GM10248 (cell line): ENCODE results near the gene ACY1.

Experiments used
- CTCF ChIA-PET: fragments of 300-600 bp; sonication (Branson Sonifier 250); formaldehyde crosslinking; extraction: SDS; loops from one replicate; lab custom pipeline; 2021; ENCODE audit warnings: antibody characterized with exemption; lab: Yijun Ruan, JAX
- POLR2A ChIA-PET: fragments of 350-650 bp; sonication (Branson Sonifier 250); formaldehyde crosslinking; extraction: SDS; loops from one replicate; lab custom pipeline; 2020; ENCODE audit warnings: antibody characterized with exemption; lab: Yijun Ruan, JAX
- DNase-seq: peaks from one replicate; pipeline ENCODE4 v3.0.0; 2012; ENCODE audit errors: extremely low spot score
- TF ChIP-seq, protein P1 (sequence below): IDR thresholded peaks from 2 replicates; pipeline ENCODE4 v1.5.1; 2012; ENCODE audit warnings: mild to moderate bottlenecking, low read depth; ENCODE audit errors: extremely low read depth, missing control alignments, control extremely low read depth

The ACY1 gene

GRCh38 chr3:51994530-51994929, 11.2 kb downstream of the ACY1 start:
- ChIA-PET CTCF (interaction anchor here (0.6 to 4.3 kb wide), 7 partner anchors 10 to 226 kb away, joined by 3 to 19 read pairs (median 7); partner anchors contain the start of genes ABHD14A, ABHD14B, ACY1 and RRP9), POLR2A (interaction anchor here (3.4 kb wide), 1 partner anchor 11 kb away, joined by 30 read pairs; the partner anchor contains the start of gene ACY1)
- TF ChIP-seq, protein P1, sequence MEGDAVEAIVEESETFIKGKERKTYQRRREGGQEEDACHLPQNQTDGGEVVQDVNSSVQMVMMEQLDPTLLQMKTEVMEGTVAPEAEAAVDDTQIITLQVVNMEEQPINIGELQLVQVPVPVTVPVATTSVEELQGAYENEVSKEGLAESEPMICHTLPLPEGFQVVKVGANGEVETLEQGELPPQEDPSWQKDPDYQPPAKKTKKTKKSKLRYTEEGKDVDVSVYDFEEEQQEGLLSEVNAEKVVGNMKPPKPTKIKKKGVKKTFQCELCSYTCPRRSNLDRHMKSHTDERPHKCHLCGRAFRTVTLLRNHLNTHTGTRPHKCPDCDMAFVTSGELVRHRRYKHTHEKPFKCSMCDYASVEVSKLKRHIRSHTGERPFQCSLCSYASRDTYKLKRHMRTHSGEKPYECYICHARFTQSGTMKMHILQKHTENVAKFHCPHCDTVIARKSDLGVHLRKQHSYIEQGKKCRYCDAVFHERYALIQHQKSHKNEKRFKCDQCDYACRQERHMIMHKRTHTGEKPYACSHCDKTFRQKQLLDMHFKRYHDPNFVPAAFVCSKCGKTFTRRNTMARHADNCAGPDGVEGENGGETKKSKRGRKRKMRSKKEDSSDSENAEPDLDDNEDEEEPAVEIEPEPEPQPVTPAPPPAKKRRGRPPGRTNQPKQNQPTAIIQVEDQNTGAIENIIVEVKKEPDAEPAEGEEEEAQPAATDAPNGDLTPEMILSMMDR, result no peak
- DNase-seq, result no peak

DNA sequence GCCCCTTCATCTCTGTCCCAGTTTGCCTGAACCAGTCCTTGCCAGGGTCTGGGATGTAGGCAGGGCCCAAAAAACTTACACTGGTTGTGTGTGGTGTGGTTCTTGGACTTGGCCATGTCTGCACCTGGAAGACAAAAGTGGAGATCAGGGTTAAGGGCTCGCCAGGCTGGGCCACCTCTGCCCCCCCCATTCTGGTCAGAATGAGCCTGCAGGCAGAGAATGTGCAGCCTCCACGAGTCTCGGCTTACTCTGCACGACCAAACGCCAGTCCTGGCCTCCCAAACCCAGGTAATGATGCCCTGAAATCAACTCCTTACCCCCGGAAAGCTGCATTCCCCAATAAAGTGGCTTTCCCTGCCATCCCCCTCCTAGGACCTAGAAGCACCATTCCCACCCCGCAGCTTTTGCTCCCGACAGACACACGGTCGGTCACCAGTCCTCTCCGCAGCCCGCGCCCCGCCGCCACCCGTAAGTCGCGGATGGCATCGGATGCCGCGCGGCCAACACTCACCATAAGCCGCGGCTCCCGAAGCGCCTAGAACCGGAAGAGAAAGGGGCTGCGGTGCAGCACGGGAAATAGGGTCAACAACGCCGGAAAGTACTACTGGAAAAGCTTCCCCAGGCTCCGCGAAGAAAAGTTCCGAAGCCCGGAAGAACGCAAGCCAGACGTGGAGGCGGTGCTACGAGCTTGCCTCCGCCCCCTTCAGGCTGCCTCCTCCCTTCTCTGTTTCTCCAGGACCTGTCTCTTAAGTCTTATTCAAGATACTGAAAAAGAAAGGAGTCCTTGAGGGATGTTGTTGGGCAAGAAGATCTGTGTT, 12.2 kb downstream of the ACY1 start, which contains the start of gene RPL29:
Gene RPL29 (minus strand): TSS at position 550 of the 818 bp plus-strand sequence. CDS start 434 bp downstream, at position 116.
- POLR2A ChIA-PET, result interaction anchor here (0.5 to 1.4 kb wide), 13 partner anchors 9 to 1947 kb away, joined by 3 to 16 read pairs (median 5); partner anchors contain the start of genes ABHD14B, ACY1 and POC1A
- CTCF ChIA-PET, result interaction anchor here (0.6 to 4.3 kb wide), 9 partner anchors 9 to 127 kb away, joined by 3 to 19 read pairs (median 7); partner anchors contain the start of genes ABHD14A, ABHD14B, ACY1 and RRP9
- DNase-seq, result peak; percentile 94
- TF ChIP-seq, protein P1, result no peak

GRCh38 chr3:51997172-51997571, 13.8 kb downstream of the ACY1 start:
- ChIA-PET POLR2A (no interaction called here), CTCF (interaction anchor here (1.0 to 1.7 kb wide), 3 partner anchors 88 to 149 kb away, joined by 4 to 7 read pairs (median 4); no protein-coding TSS in a partner anchor)
- TF ChIP-seq, protein P1, result no peak
- DNase-seq, result no peak

- POLR2A ChIA-PET, result no interaction called here
- no peak for DNase-seq
- CTCF ChIA-PET, result interaction anchor here (0.9 to 2.1 kb wide), 11 partner anchors 16 to 157 kb away, joined by 3 to 17 read pairs (median 4); partner anchors contain the start of genes POC1A and RRP9
- TF ChIP-seq, protein P1, result no peak
Measured at GRCh38 chr3:51997935-51998596, 14.7 kb downstream of the ACY1 start.

- no peak for DNase-seq
- ChIA-PET CTCF (interaction anchor here (0.9 to 2.1 kb wide), 10 partner anchors 15 to 156 kb away, joined by 3 to 17 read pairs (median 4); partner anchors contain the start of genes POC1A and RRP9), POLR2A (no interaction called here)
- TF ChIP-seq, protein P1, result no peak
Measured at GRCh38 chr3:51998774-51999173, 15.4 kb downstream of the ACY1 start.

GRCh38 chr3:51999846-52000245, 16.5 kb downstream of the ACY1 start:
- ChIA-PET CTCF (interaction anchor here (2.1 to 6.4 kb wide), 6 partner anchors 13 to 144 kb away, joined by 9 to 172 read pairs (median 84); partner anchors contain the start of gene DUSP7), POLR2A (no interaction called here)
- DNase-seq, result no peak
- TF ChIP-seq, protein P1, result no peak
